NCI-H146 treated with DMSO at 0.1 percent for 48 hours (cell line): ENCODE results near the gene ZXDC.

Experiments used
- DNase-seq: peaks from one replicate; lab custom pipeline; 2025; ENCODE audit not compliant: unreplicated experiment; lab: John Stamatoyannopoulos, UW

Gene ZXDC

GRCh38 chr3:126418661-126419131 lies 57.0 kb downstream of the ZXDC start:
- no peak for DNase-seq

GRCh38 chr3:126417981-126418530 lies 57.6 kb downstream of the ZXDC start:
- DNase-seq = no peak

DNA sequence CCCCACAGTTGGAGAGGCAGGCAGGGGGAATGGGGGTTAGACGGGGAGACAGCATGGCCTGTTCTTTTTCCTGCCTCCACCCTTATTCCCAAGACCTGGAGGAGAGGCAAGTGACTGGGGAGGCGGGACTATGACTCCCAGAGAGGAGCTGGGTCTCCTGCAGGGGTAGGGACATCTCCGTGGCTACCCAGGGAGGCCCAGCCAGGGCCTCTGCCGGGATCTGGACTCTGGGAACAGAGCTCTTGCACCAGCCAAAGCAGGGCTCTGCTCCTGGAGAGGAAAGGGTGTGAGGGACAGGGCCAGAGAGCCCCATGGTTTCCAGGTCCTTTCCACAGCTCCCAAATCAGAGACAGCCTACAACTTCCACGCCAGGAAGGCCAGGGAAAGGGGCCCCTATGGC lies 58.2 kb downstream of the ZXDC start:
- DNase-seq = no peak

GRCh38 chr3:126416943-126417342 lies 58.7 kb downstream of the ZXDC start:
- DNase-seq = no peak

GRCh38 chr3:126415661-126416591 lies 59.8 kb downstream of the ZXDC start:
- DNase-seq = no peak

- DNase-seq = no peak
Observed at GRCh38 chr3:126414961-126415660, 60.6 kb downstream of the ZXDC start.

GRCh38 chr3:126414406-126414805 lies 61.3 kb downstream of the ZXDC start:
- DNase-seq = no peak

GRCh38 chr3:126413693-126414080 lies 62.0 kb downstream of the ZXDC start:
- DNase-seq = no peak

GRCh38 chr3:126412841-126413692 lies 62.6 kb downstream of the ZXDC start:
- no peak for DNase-seq

GRCh38 chr3:126408099-126408498 lies 67.6 kb downstream of the ZXDC start:
- DNase-seq = no peak

- no peak for DNase-seq
Observed at GRCh38 chr3:126407412-126408044, 68.2 kb downstream of the ZXDC start.

GRCh38 chr3:126406389-126407296 lies 69.0 kb downstream of the ZXDC start:
- DNase-seq = no peak

DNA sequence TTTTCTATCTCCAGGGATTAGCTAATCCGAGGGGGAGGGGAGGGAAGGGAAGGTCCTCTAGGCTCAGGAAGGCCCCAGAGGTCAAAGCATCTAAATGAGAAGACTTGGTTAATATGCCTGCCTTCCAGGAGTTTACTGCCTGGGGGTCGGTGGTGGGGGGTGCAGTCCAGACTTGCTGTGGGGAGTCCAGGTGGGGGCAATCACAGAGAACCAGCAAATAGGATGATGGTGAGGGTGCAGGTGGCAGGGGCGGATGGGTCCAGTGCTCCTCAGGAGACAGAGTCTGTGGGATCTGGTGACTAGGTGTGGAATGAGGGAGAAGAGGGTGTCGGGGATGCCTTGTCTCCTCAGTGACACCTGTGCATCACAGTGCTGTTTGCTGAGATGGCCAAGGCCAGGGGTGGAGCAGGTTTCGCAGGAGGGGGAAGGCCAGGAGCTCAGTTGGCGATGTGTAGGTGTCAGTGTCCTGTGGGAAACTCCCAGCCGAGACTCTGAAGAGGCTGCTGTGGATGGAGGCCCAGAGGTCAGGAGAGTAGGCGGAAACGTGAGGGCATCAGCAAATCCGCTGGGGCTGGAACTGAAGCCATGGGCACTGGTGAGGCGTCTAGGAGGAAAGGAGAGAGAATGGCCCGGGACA lies 72.9 kb downstream of the ZXDC start:
- DNase-seq = no peak

DNA sequence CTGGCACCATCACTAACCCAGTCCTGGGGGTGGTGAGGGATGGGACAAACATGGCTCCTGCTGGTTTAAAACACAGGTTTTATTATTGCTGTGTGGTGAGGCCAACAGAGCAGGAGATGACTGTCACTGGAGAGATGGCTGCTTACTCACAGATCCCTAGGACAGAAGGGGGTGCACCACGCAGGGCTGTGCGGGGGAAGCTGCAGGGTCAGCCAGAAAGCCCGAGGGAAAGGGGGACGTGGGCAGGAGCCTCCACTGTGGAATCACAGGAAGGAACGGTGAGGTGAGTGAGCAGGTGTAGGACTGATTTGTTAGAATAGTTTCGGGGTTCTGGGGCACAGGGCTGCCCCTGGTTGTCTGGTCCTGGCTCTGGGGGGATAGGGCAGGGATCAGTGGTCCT lies 73.5 kb downstream of the ZXDC start:
- DNase-seq = no peak

GRCh38 chr3:126401611-126402160 lies 74.0 kb downstream of the ZXDC start:
- no peak for DNase-seq

GRCh38 chr3:126399756-126400155 lies 75.9 kb downstream of the ZXDC start:
- no peak for DNase-seq

- no peak for DNase-seq
Observed at GRCh38 chr3:126399351-126399735, 76.3 kb downstream of the ZXDC start.

- no peak for DNase-seq
Observed at GRCh38 chr3:126398423-126399350, 77.0 kb downstream of the ZXDC start.
